GM18508 (cell line): ENCODE data around the gene TNIP3.

ENCODE experiments used
- ATAC-seq: cut with Tn5 transposase; IDR thresholded peaks from one replicate; pipeline ENCODE4 v1.9.1; 2021; ENCODE audit warnings: moderate number of reproducible peaks; ENCODE audit not compliant: insufficient read depth, unreplicated experiment

The TNIP3 gene

GRCh38 chr4:121094297-121094966 is 69.7 kb downstream of the TNIP3 start:
- ATAC-seq: no peak

GRCh38 chr4:121093261-121093660 is 70.9 kb downstream of the TNIP3 start:
- no peak for ATAC-seq

- no peak for ATAC-seq
Measured at GRCh38 chr4:121091941-121092340, 72.2 kb downstream of the TNIP3 start.

GRCh38 chr4:121088867-121089266 is 75.3 kb downstream of the TNIP3 start:
- no peak for ATAC-seq
